Activated CD4-positive, alpha-beta memory T cell treated with anti-CD3 and anti-CD28 coated beads for 36 hours (primary cell): Measurements from ENCODE around the gene UMAD1. TPM values are rescaled to one million over a fixed set of nuclear protein-coding genes. Genes with fewer than 3 reads are reported as not detected.

ENCODE experiments used
- CTCF ChIA-PET: fragments of 350-600 bp; sonication (Branson Sonifier 250); formaldehyde crosslinking; loops from one replicate; lab custom pipeline; 2021; ENCODE audit warnings: antibody characterized with exemption, inconsistent platforms; lab: Charles Lee
- POLR2A ChIA-PET: fragments of 350-600 bp; sonication (Branson Sonifier 250); formaldehyde crosslinking; loops from one replicate; lab custom pipeline; 2021; ENCODE audit warnings: antibody characterized with exemption; lab: Charles Lee
- DNase-seq: peaks from one replicate; pipeline ENCODE4 v3.0.0-alpha.2; 2020
- H3K27ac Mint-ChIP-seq: one replicate; pipeline ENCODE4 v1.8.0; 2021; ENCODE audit warnings: mixed read lengths
- H3K27me3 Mint-ChIP-seq: one replicate; pipeline ENCODE4 v1.8.0; 2021; ENCODE audit warnings: mixed read lengths
- H3K36me3 Mint-ChIP-seq: one replicate; pipeline ENCODE4 v1.8.0; 2021; ENCODE audit warnings: mixed read lengths
- H3K4me1 Mint-ChIP-seq: one replicate; pipeline ENCODE4 v1.8.0; 2021; ENCODE audit warnings: low read depth, mixed read lengths
- H3K4me3 Mint-ChIP-seq: one replicate; pipeline ENCODE4 v1.8.0; 2021; ENCODE audit warnings: mild to moderate bottlenecking, mixed read lengths
- H3K9me3 Mint-ChIP-seq: one replicate; pipeline ENCODE4 v1.8.0; 2021; ENCODE audit warnings: mixed read lengths
- intact Hi-C: fragments of 100-400 bp; cut with micrococcal nuclease; formaldehyde crosslinking; loops from one replicate; pipeline ENCODE4 v1.15.1; 2023
- total RNA-seq, 2 experiments: library from RNA; stranded (reverse); gene quantifications; one replicate each; pipeline ENCODE4 v1.2.3, GENCODE V29; 2021

The UMAD1 gene
- total RNA-seq, 2 experiments from 2014 or later = 15.0 to 17.6 TPM

- H3K4me1 Mint-ChIP-seq = no peaks in the 10 kb centered on the region
- no peak overlapping the region for H3K4me3 Mint-ChIP-seq
- intact Hi-C loops = no loop called here
- CTCF ChIA-PET = no interaction called here
- H3K9me3 Mint-ChIP-seq = peaks cover 19% of the 10 kb centered on the region
- H3K27me3 Mint-ChIP-seq = no peaks in the 10 kb centered on the region
- H3K36me3 Mint-ChIP-seq = peaks cover 8% of the 10 kb centered on the region
- POLR2A ChIA-PET = no interaction called here
- H3K27ac Mint-ChIP-seq = no peak overlapping the region
- DNase-seq = no peak
Measured at GRCh38 chr7:7628476-7628875, 12.1 kb upstream of the UMAD1 start.

GRCh38 chr7:7630626-7631329 is 9.8 kb upstream of the UMAD1 start:
- Mint-ChIP-seq H3K36me3 (peaks cover 10% of the 10 kb centered on the region), H3K4me3 (no peak overlapping the region), H3K27ac (no peak overlapping the region), H3K27me3 (no peaks in the 10 kb centered on the region), H3K9me3 (peaks cover 18% of the 10 kb centered on the region), H3K4me1 (no peaks in the 10 kb centered on the region)
- ChIA-PET POLR2A (no interaction called here), CTCF (no interaction called here)
- intact Hi-C loops = no loop called here
- DNase-seq = no peak

GRCh38 chr7:7639421-7639820 is 1.1 kb upstream of the UMAD1 start:
- H3K4me1 Mint-ChIP-seq = peaks cover 41% of the 10 kb centered on the region
- ChIA-PET CTCF (interaction anchor here (0.5 to 1.8 kb wide), 7 partner anchors 28 to 657 kb away, joined by 3 to 5 read pairs (median 3); no protein-coding TSS in a partner anchor), POLR2A (interaction anchor here (0.6 to 2.8 kb wide), 10 partner anchors 32 to 482 kb away, joined by 3 to 25 read pairs (median 5); partner anchors contain the start of genes C1GALT1 and GLCCI1)
- DNase-seq = peak; percentile 21
- peaks cover 1% of the 10 kb centered on the region for H3K27me3 Mint-ChIP-seq
- H3K4me3 Mint-ChIP-seq = peak overlapping the region; percentile 97
- intact Hi-C loops = loop anchor here (1.0 kb wide), 1 partner anchor 70 kb away; no protein-coding TSS in a partner anchor
- peaks cover 29% of the 10 kb centered on the region for H3K36me3 Mint-ChIP-seq
- no peaks in the 10 kb centered on the region for H3K9me3 Mint-ChIP-seq
- peak overlapping the region; percentile 100 for H3K27ac Mint-ChIP-seq

GRCh38 chr7:7639847-7640220 is 718 bp upstream of the UMAD1 start:
- H3K4me3 Mint-ChIP-seq = peak overlapping the region; percentile 97
- H3K4me1 Mint-ChIP-seq = peaks cover 45% of the 10 kb centered on the region
- peak; percentile 71 for DNase-seq
- peaks cover 29% of the 10 kb centered on the region for H3K36me3 Mint-ChIP-seq
- H3K27ac Mint-ChIP-seq = peak overlapping the region; percentile 100
- H3K27me3 Mint-ChIP-seq = peaks cover 1% of the 10 kb centered on the region
- intact Hi-C loops = loop anchor here (1.0 to 5.0 kb wide), 6 partner anchors 71 to 495 kb away; partner anchors contain the start of genes GLCCI1 and RPA3
- CTCF ChIA-PET = interaction anchor here (0.5 to 1.8 kb wide), 6 partner anchors 42 to 656 kb away, joined by 3 to 5 read pairs (median 3); no protein-coding TSS in a partner anchor
- H3K9me3 Mint-ChIP-seq = no peaks in the 10 kb centered on the region
- POLR2A ChIA-PET = interaction anchor here (0.6 to 2.8 kb wide), 14 partner anchors 32 to 486 kb away, joined by 3 to 25 read pairs (median 6); partner anchors contain the start of genes C1GALT1, GLCCI1 and RPA3

- peaks cover 1% of the 10 kb centered on the region for H3K27me3 Mint-ChIP-seq
- ChIA-PET POLR2A (interaction anchor here (0.9 to 2.8 kb wide), 13 partner anchors 12 to 536 kb away, joined by 3 to 25 read pairs (median 4); partner anchors contain the start of genes C1GALT1 and GLCCI1), CTCF (interaction anchor here (0.8 to 2.1 kb wide), 7 partner anchors 40 to 655 kb away, joined by 3 to 6 read pairs (median 3); no protein-coding TSS in a partner anchor)
- peak overlapping the region; percentile 97 for H3K4me3 Mint-ChIP-seq
- peaks cover 29% of the 10 kb centered on the region for H3K36me3 Mint-ChIP-seq
- intact Hi-C loops = loop anchor here (1.0 to 5.0 kb wide), 8 partner anchors 30 to 535 kb away; partner anchors contain the start of genes C1GALT1, GLCCI1 and RPA3
- no peak for DNase-seq
- H3K4me1 Mint-ChIP-seq = peaks cover 49% of the 10 kb centered on the region
- no peaks in the 10 kb centered on the region for H3K9me3 Mint-ChIP-seq
- H3K27ac Mint-ChIP-seq = peak overlapping the region; percentile 100
Measured at GRCh38 chr7:7641129-7641663, 644 bp downstream of the UMAD1 start.

- intact Hi-C loops = loop anchor here (5.0 kb wide), 1 partner anchor 120 kb away; no protein-coding TSS in a partner anchor
Measured at GRCh38 chr7:7642081-7642480, 1.5 kb downstream of the UMAD1 start.

GRCh38 chr7:7647495-7648036 is 7.0 kb downstream of the UMAD1 start:
- H3K4me1 Mint-ChIP-seq = peaks cover 37% of the 10 kb centered on the region
- peaks cover 23% of the 10 kb centered on the region for H3K36me3 Mint-ChIP-seq
- H3K9me3 Mint-ChIP-seq = no peaks in the 10 kb centered on the region
- POLR2A ChIA-PET = no interaction called here
- CTCF ChIA-PET = interaction anchor here (0.7 to 1.3 kb wide), 2 partner anchors 71 to 191 kb away, joined by 3 read pairs; partner anchors contain the start of gene RPA3
- H3K27ac Mint-ChIP-seq = no peak overlapping the region
- no peaks in the 10 kb centered on the region for H3K27me3 Mint-ChIP-seq
- no peak overlapping the region for H3K4me3 Mint-ChIP-seq
- no peak for DNase-seq
- intact Hi-C loops = no loop called here

More at GRCh38 chr7:7642081-7642480, 1.5 kb downstream of the UMAD1 start:
- POLR2A ChIA-PET = interaction anchor here (0.7 to 2.8 kb wide), 2 partner anchors 328 to 460 kb away, joined by 3 to 15 read pairs; partner anchors contain the start of gene C1GALT1
- no peak for DNase-seq
- Mint-ChIP-seq H3K4me3 (peak overlapping the region; percentile 97), H3K4me1 (peaks cover 47% of the 10 kb centered on the region), H3K36me3 (peaks cover 31% of the 10 kb centered on the region), H3K9me3 (no peaks in the 10 kb centered on the region), H3K27ac (peak overlapping the region; percentile 100), H3K27me3 (peaks cover 1% of the 10 kb centered on the region)
- CTCF ChIA-PET = interaction anchor here (1.4 to 2.1 kb wide), 2 partner anchors 39 to 654 kb away, joined by 3 to 6 read pairs; no protein-coding TSS in a partner anchor

GRCh38 chr7:7650682-7651206 is 10.2 kb downstream of the UMAD1 start:
- intact Hi-C loops = no loop called here
- Mint-ChIP-seq H3K27ac (no peak overlapping the region), H3K27me3 (no peaks in the 10 kb centered on the region), H3K4me3 (no peak overlapping the region), H3K36me3 (peaks cover 11% of the 10 kb centered on the region), H3K9me3 (no peaks in the 10 kb centered on the region), H3K4me1 (peaks cover 30% of the 10 kb centered on the region)
- DNase-seq = no peak
- POLR2A ChIA-PET = no interaction called here
- CTCF ChIA-PET = interaction anchor here (1.3 kb wide), 1 partner anchor 646 kb away, joined by 3 read pairs; no protein-coding TSS in a partner anchor

- intact Hi-C loops = no loop called here
- CTCF ChIA-PET = interaction anchor here (1.3 kb wide), 1 partner anchor 645 kb away, joined by 3 read pairs; no protein-coding TSS in a partner anchor
- DNase-seq = no peak
- H3K27ac Mint-ChIP-seq = no peak overlapping the region
- H3K36me3 Mint-ChIP-seq = peaks cover 9% of the 10 kb centered on the region
- H3K9me3 Mint-ChIP-seq = peaks cover 3% of the 10 kb centered on the region
- H3K27me3 Mint-ChIP-seq = no peaks in the 10 kb centered on the region
- POLR2A ChIA-PET = no interaction called here
- no peak overlapping the region for H3K4me3 Mint-ChIP-seq
- H3K4me1 Mint-ChIP-seq = peaks cover 26% of the 10 kb centered on the region
Measured at GRCh38 chr7:7651479-7651878, 10.9 kb downstream of the UMAD1 start.

GRCh38 chr7:7652798-7653540 is 12.4 kb downstream of the UMAD1 start:
- POLR2A ChIA-PET = interaction anchor here (0.7 kb wide), 1 partner anchor 12 kb away, joined by 3 read pairs; the partner anchor contains the start of gene UMAD1
- H3K4me1 Mint-ChIP-seq = peaks cover 26% of the 10 kb centered on the region
- CTCF ChIA-PET = interaction anchor here (1.0 kb wide), 1 partner anchor 8 kb away, joined by 5 read pairs; no protein-coding TSS in a partner anchor
- intact Hi-C loops = no loop called here
- H3K27me3 Mint-ChIP-seq = no peaks in the 10 kb centered on the region
- H3K4me3 Mint-ChIP-seq = no peak overlapping the region
- no peak for DNase-seq
- no peak overlapping the region for H3K27ac Mint-ChIP-seq
- peaks cover 17% of the 10 kb centered on the region for H3K36me3 Mint-ChIP-seq
- peaks cover 15% of the 10 kb centered on the region for H3K9me3 Mint-ChIP-seq
